ENCODE measurements around the gene GLT6D1.

- TF ChIP-seq EZH2phosphoT487 (IDR thresholded peaks at IDR 0.05; ENCODE audit: borderline replicate concordance, low read length) (no peak), CTCF (IDR thresholded peaks at IDR 0.05; ENCODE audit: low read depth, low read length, poor library complexity, severe bottlenecking) (no peak)
These were observed 32.5 kb downstream of the GLT6D1 start for GRCh38 chr9:135606885-135607259.

All from DOHH2 (cell line).